Panc1 (cell line): Measurements from ENCODE around the gene CHST13.

Experiments
- POLR2AphosphoS5 ChIP-seq: IDR thresholded peaks from 2 replicates; pipeline ENCODE4 v1.6.1; 2012; ENCODE audit warnings: mild to moderate bottlenecking, low read depth, low read length, moderate library complexity
- TF ChIP-seq, protein P1 (sequence below): fragments of 450-650 bp; IDR thresholded peaks from 2 replicates; pipeline ENCODE4 v1.5.1; 2017; ENCODE audit warnings: mild to moderate bottlenecking
- TF ChIP-seq, protein P2 (sequence below), 2 experiments: IDR thresholded peaks; 2 replicates each; pipeline ENCODE4 v1.6.1; 2011 to 2012; ENCODE audit warnings: low read depth in 2 of 2, control low read depth in 1 of 2, low read length in 1 of 2, mild to moderate bottlenecking in 1 of 2, moderate library complexity in 1 of 2; ENCODE audit not compliant: insufficient read depth in 1 of 2

DNA sequence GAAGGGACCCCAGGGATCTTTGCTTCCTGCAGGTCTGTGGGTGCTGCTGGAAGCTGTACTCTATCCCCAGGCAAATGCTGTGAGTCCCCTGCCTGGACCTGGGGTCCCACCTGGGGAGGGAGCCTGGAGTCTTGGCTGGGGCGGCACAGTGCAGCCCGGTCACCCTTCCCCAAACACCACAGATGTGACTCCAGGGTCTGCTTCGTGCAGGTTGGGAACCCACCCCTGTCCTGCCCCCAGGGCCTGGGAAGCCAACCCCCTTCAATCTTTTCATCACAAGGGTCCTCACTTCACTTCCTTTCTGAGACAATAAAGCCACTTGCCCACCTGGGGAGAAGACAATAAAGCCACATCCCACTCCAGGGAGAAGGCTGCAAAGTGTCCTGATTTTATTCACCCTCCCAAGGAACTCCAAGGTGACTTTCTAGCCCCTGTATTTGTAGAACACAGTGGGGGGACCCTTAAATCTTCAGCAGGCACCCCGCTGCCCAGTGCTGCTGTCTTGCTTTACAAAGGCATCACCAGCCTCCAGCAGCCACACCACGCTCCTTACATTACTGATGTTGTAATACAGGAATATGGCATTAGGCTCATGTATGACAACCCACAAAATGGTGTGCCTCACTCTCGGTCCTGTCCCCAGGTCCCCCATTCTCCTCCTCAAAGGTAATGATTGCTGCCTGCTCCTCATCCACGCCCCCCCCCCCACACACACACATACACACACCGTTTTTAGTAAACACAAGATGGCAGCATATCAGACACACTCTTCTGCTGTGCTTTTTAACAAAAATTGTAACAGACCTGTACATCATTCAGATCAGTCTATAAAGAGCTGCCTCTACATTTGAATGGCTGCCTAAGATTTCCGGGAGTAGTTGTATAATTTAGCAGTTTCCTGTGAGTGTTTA lies 24.9 kb downstream of the CHST13 start:
- TF ChIP-seq, protein P1, sequence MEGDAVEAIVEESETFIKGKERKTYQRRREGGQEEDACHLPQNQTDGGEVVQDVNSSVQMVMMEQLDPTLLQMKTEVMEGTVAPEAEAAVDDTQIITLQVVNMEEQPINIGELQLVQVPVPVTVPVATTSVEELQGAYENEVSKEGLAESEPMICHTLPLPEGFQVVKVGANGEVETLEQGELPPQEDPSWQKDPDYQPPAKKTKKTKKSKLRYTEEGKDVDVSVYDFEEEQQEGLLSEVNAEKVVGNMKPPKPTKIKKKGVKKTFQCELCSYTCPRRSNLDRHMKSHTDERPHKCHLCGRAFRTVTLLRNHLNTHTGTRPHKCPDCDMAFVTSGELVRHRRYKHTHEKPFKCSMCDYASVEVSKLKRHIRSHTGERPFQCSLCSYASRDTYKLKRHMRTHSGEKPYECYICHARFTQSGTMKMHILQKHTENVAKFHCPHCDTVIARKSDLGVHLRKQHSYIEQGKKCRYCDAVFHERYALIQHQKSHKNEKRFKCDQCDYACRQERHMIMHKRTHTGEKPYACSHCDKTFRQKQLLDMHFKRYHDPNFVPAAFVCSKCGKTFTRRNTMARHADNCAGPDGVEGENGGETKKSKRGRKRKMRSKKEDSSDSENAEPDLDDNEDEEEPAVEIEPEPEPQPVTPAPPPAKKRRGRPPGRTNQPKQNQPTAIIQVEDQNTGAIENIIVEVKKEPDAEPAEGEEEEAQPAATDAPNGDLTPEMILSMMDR: no peak
- no peak for TF ChIP-seq POLR2AphosphoS5
- TF ChIP-seq, protein P2, sequence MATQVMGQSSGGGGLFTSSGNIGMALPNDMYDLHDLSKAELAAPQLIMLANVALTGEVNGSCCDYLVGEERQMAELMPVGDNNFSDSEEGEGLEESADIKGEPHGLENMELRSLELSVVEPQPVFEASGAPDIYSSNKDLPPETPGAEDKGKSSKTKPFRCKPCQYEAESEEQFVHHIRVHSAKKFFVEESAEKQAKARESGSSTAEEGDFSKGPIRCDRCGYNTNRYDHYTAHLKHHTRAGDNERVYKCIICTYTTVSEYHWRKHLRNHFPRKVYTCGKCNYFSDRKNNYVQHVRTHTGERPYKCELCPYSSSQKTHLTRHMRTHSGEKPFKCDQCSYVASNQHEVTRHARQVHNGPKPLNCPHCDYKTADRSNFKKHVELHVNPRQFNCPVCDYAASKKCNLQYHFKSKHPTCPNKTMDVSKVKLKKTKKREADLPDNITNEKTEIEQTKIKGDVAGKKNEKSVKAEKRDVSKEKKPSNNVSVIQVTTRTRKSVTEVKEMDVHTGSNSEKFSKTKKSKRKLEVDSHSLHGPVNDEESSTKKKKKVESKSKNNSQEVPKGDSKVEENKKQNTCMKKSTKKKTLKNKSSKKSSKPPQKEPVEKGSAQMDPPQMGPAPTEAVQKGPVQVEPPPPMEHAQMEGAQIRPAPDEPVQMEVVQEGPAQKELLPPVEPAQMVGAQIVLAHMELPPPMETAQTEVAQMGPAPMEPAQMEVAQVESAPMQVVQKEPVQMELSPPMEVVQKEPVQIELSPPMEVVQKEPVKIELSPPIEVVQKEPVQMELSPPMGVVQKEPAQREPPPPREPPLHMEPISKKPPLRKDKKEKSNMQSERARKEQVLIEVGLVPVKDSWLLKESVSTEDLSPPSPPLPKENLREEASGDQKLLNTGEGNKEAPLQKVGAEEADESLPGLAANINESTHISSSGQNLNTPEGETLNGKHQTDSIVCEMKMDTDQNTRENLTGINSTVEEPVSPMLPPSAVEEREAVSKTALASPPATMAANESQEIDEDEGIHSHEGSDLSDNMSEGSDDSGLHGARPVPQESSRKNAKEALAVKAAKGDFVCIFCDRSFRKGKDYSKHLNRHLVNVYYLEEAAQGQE (IDR thresholded peaks at IDR 0.05; ENCODE audit: insufficient read depth in 1 of 2, low read depth in 2 of 2, low read length in 1 of 2): no peak
